B cell (primary cell): Measurements from ENCODE around the gene EEF2KMT. TPM values are rescaled to one million over a fixed set of nuclear protein-coding genes. Genes with fewer than 3 reads are reported as not detected.

ENCODE experiments used
- ATAC-seq: fragments of 200-7000 bp; cut with Tn5 transposase; one replicate; pipeline ENCODE4 v1.10.0; 2021; ENCODE audit warnings: low read depth, mild to moderate bottlenecking, moderate number of reproducible peaks, moderate library complexity
- CTCF ChIA-PET: fragments of 350-600 bp; sonication (Branson Sonifier 250); formaldehyde crosslinking; loops from one replicate; lab custom pipeline; 2021; ENCODE audit warnings: antibody characterized with exemption, inconsistent platforms; lab: Charles Lee
- POLR2A ChIA-PET: fragments of 350-600 bp; sonication (Branson Sonifier 250); formaldehyde crosslinking; loops from one replicate; lab custom pipeline; 2021; ENCODE audit warnings: antibody characterized with exemption; lab: Charles Lee
- DNase-seq: peaks from one replicate; pipeline ENCODE4 v3.0.0; 2013
- H2AFZ ChIP-seq: 2 replicates; pipeline ENCODE4 v1.6.1; 2012; ENCODE audit warnings: mild to moderate bottlenecking, low read depth, low read length; ENCODE audit not compliant: insufficient read depth, poor library complexity, severe bottlenecking
- H3K27ac ChIP-seq, 2 donors: 1 replicate in 1 of 2; 2 replicates in 1 of 2; pipeline ENCODE4 v1.5.1; 2012 to 2013; ENCODE audit warnings: low read length in 2 of 2, mild to moderate bottlenecking in 2 of 2, moderate library complexity in 1 of 2
- H3K27me3 ChIP-seq, 4 experiments: fragments of 200-600 bp in 1 of 4; sonication (generic) in 1 of 4; replicated peaks in 1 of 4; 1 replicate in 2 of 4; 2 replicates in 2 of 4; pipeline versions ENCODE4 v1.6.1 to v1.7.0; 2013 to 2016; ENCODE audit warnings: low read length in 3 of 4, mild to moderate bottlenecking in 2 of 4, mixed read lengths in 1 of 4, moderate library complexity in 1 of 4; ENCODE audit not compliant: insufficient read depth in 4 of 4, control insufficient read depth in 3 of 4; ENCODE audit errors: control extremely low read depth in 1 of 4
- H3K36me3 ChIP-seq, 2 experiments: replicated peaks in 1 of 2; 1 replicate in 1 of 2; 2 replicates in 1 of 2; pipeline versions ENCODE4 v1.6.1 to v1.7.1; 2013; ENCODE audit warnings: low read length in 1 of 2; ENCODE audit not compliant: insufficient read depth in 2 of 2, control insufficient read depth in 1 of 2; ENCODE audit errors: control extremely low read depth in 1 of 2, extremely low read depth in 1 of 2
- H3K4me1 ChIP-seq, 2 donors: fragments of 200-600 bp in 1 of 2; sonication (generic) in 1 of 2; 1 replicate in 1 of 2; 2 replicates in 1 of 2; pipeline versions ENCODE4 v1.5.1 to v1.6.1; 2013 to 2017; ENCODE audit warnings: low read length in 2 of 2; ENCODE audit not compliant: control insufficient read depth in 2 of 2, insufficient read depth in 2 of 2
- H3K4me2 ChIP-seq: replicated peaks from 2 replicates; pipeline ENCODE3; 2012; ENCODE audit warnings: mild to moderate bottlenecking, low read depth, low read length; ENCODE audit not compliant: poor library complexity, severe bottlenecking
- H3K4me3 ChIP-seq, 5 experiments: fragments of 200-600 bp in 1 of 5; sonication (generic) in 1 of 5; 1 replicate in 3 of 5; 2 replicates in 2 of 5; pipeline versions ENCODE4 v1.5.1 to v1.7.0; 2011 to 2016; ENCODE audit warnings: low read length in 4 of 5, mild to moderate bottlenecking in 4 of 5, low read depth in 2 of 5, control low read depth in 1 of 5, moderate library complexity in 1 of 5; ENCODE audit not compliant: insufficient read depth in 1 of 5; ENCODE audit errors: control extremely low read depth in 1 of 5, extremely low read depth in 1 of 5
- H3K79me2 ChIP-seq: fragments of 200-600 bp; sonication (generic); one replicate; pipeline ENCODE4 v1.6.0; 2016; ENCODE audit warnings: low read length; ENCODE audit not compliant: control insufficient read depth, insufficient read depth
- H3K9ac ChIP-seq: fragments of 200-600 bp; sonication (generic); 2 replicates; pipeline ENCODE4 v1.6.1; 2017; ENCODE audit warnings: mild to moderate bottlenecking, low read length, moderate library complexity
- H3K9me3 ChIP-seq, 3 donors: one replicate each; pipeline versions ENCODE4 v1.6.1 to v1.7.1; 2013; ENCODE audit warnings: low read length in 2 of 3; ENCODE audit not compliant: control insufficient read depth in 2 of 3, insufficient read depth in 1 of 3; ENCODE audit errors: control extremely low read depth in 1 of 3
- H4K20me1 ChIP-seq: 2 replicates; pipeline ENCODE4 v1.6.0; 2012; ENCODE audit warnings: mild to moderate bottlenecking, low read length; ENCODE audit not compliant: insufficient read depth, control insufficient read depth, poor library complexity, severe bottlenecking
- H3K27ac Mint-ChIP-seq: one replicate; pipeline ENCODE4 v1.8.0; 2021; ENCODE audit warnings: mixed read lengths
- H3K27me3 Mint-ChIP-seq: one replicate; pipeline ENCODE4 v1.8.0; 2021; ENCODE audit warnings: mixed read lengths
- H3K4me1 Mint-ChIP-seq: one replicate; pipeline ENCODE4 v1.8.0; 2021; ENCODE audit warnings: mixed read lengths
- H3K4me3 Mint-ChIP-seq: one replicate; pipeline ENCODE4 v1.8.0; 2021; ENCODE audit warnings: mixed read lengths
- H3K9me3 Mint-ChIP-seq: one replicate; pipeline ENCODE4 v1.8.0; 2022; ENCODE audit warnings: mixed read lengths; ENCODE audit not compliant: insufficient read depth
- CTCF ChIP-seq: fragments of 200-600 bp; IDR thresholded peaks from one replicate; pipeline ENCODE4 v1.8.0; 2022; ENCODE audit warnings: antibody characterized with exemption, mild to moderate bottlenecking
- EZH2 ChIP-seq: IDR thresholded peaks from 2 replicates; pipeline ENCODE4 v1.6.1; 2012; ENCODE audit warnings: borderline replicate concordance, low read depth, mild to moderate bottlenecking, moderate library complexity, low read length; ENCODE audit not compliant: insufficient read depth, poor library complexity, severe bottlenecking
- WGBS: methylation state at CpG from one replicate; pipeline ENCODE4 v1.1.5; 2013; ENCODE audit warnings: missing lambda C conversion rate; ENCODE audit not compliant: insufficient coverage; 5-methylcytosine and 5-hydroxymethylcytosine counted together
- intact Hi-C: fragments of 100-400 bp; cut with micrococcal nuclease; formaldehyde crosslinking; loops from one replicate; pipeline ENCODE4 v1.10.0; 2022
- polyA plus RNA-seq: library from polyadenylated mRNA; depleted of rRNA; stranded (reverse); fragments of >200 nt; gene quantifications from 2 replicates; pipeline ENCODE4 v1.2.3, GENCODE V29; 2012
- total RNA-seq, 2 donors: library from RNA; stranded (reverse); fragments of 120-200 nt in 1 of 2; gene quantifications; 1 replicate in 1 of 2; 2 replicates in 1 of 2; pipeline versions ENCODE4 v1.2.3 to v1.2.4, GENCODE V29; 2013 to 2022

Gene EEF2KMT
- total and polyA plus RNA-seq, 2 donors (not counting 1 experiment from before 2014, with no cell fraction given): 7.8 to 8.0 TPM

- ATAC-seq (no peak), DNase-seq (no peak)
- WGBS: 91% methylated on average over 10 of the region's 16 CpGs
- Mint-ChIP-seq H3K27ac (no peak overlapping the region), H3K4me1 (no peaks in the 10 kb centered on the region), H3K27me3 (no peaks in the 10 kb centered on the region), H3K9me3 (peaks cover 3% of the 10 kb centered on the region), H3K4me3 (no peak overlapping the region)
- CTCF ChIA-PET: interaction anchor here (1.2 to 1.9 kb wide), 3 partner anchors 17 to 37 kb away, joined by 3 to 4 read pairs (median 3); partner anchors contain the start of gene ALG1
- TF ChIP-seq EZH2 (no peak), CTCF (no peak)
- POLR2A ChIA-PET: no interaction called here
- peaks cover 0 to 2% (median 0%) of the 10 kb centered on the region in 4 experiments for H3K27me3 ChIP-seq
- H3K79me2 ChIP-seq: no peaks in the 10 kb centered on the region
- H4K20me1 ChIP-seq: no peaks in the 10 kb centered on the region
- H3K9me3 ChIP-seq: peaks cover 0 to 2% (median 0%) of the 10 kb centered on the region in 3 donors
- H2AFZ ChIP-seq: no peak overlapping the region
- H3K36me3 ChIP-seq: no peaks in the 10 kb centered on the region
- H3K9ac ChIP-seq: no peak overlapping the region
- H3K4me3 ChIP-seq: no peak overlapping the region
- H3K27ac ChIP-seq: no peak overlapping the region
- H3K4me2 ChIP-seq: no peak overlapping the region
- intact Hi-C loops: no loop called here
- H3K4me1 ChIP-seq: no peaks in the 10 kb centered on the region
Measured at GRCh38 chr16:5054876-5055865, 42.4 kb downstream of the EEF2KMT start.

- DNase-seq: no peak
- no peaks in the 10 kb centered on the region for H3K4me1 ChIP-seq
- no peaks in the 10 kb centered on the region for H3K36me3 ChIP-seq
- H3K9me3 ChIP-seq: peaks cover 0 to 2% (median 0%) of the 10 kb centered on the region in 3 donors
- H4K20me1 ChIP-seq: no peaks in the 10 kb centered on the region
- ChIA-PET CTCF (no interaction called here), POLR2A (interaction anchor here (0.7 kb wide), 1 partner anchor 104 kb away, joined by 3 read pairs; no protein-coding TSS in a partner anchor)
- H3K4me3 ChIP-seq: no peak overlapping the region
- H3K4me1 Mint-ChIP-seq: no peaks in the 10 kb centered on the region
- peaks cover 0 to 6% (median 0%) of the 10 kb centered on the region in 4 experiments for H3K27me3 ChIP-seq
- H3K27ac ChIP-seq: no peak overlapping the region
- H3K27ac Mint-ChIP-seq: no peak overlapping the region
- H3K79me2 ChIP-seq: no peaks in the 10 kb centered on the region
- H3K9me3 Mint-ChIP-seq: peaks cover 5% of the 10 kb centered on the region
- no peak overlapping the region for H3K9ac ChIP-seq
- no CpG with 5 or more reads among the region's 2 CpGs for WGBS
- H3K4me3 Mint-ChIP-seq: no peak overlapping the region
- no peak overlapping the region for H3K4me2 ChIP-seq
- peaks cover 9% of the 10 kb centered on the region for H3K27me3 Mint-ChIP-seq
- intact Hi-C loops: no loop called here
- no peak for ATAC-seq
- H2AFZ ChIP-seq: no peak overlapping the region
- no peak for TF ChIP-seq CTCF
- no peak for TF ChIP-seq EZH2
Measured at GRCh38 chr16:5046914-5047313, 50.7 kb downstream of the EEF2KMT start.
